Esophagus muscularis mucosa (tissue), 4 donors: Measurements from ENCODE around the gene FBXO4. TPM values are rescaled to one million over a fixed set of nuclear protein-coding genes. Genes with fewer than 3 reads are reported as not detected.
"Not testable (repeated sequence)": the region's sequence is repeated elsewhere in the genome, so short reads cannot be mapped to it uniquely, and the experiment has no call there.

Experiments
- DNase-seq: peaks from one replicate; pipeline ENCODE4 v3.0.0-alpha.2; 2017; ENCODE audit errors: extremely low spot score
- H3K27ac ChIP-seq, 4 donors: fragments of 200-600 bp; sonication (generic); replicated peaks in 1 of 4; 1 replicate in 3 of 4; 2 replicates in 1 of 4; pipeline ENCODE4 v1.5.1; 2016 to 2019; ENCODE audit warnings: mild to moderate bottlenecking in 1 of 4
- H3K27me3 ChIP-seq, 4 donors: fragments of 200-600 bp; sonication (generic); one replicate each; pipeline versions ENCODE4 v1.5.1 to v1.6.0; 2016 to 2019
- H3K36me3 ChIP-seq, 4 donors: fragments of 200-600 bp; sonication (generic); one replicate each; pipeline ENCODE4 v1.5.1; 2016 to 2019
- H3K4me1 ChIP-seq, 4 donors: fragments of 200-600 bp; sonication (generic); one replicate each; pipeline ENCODE4 v1.5.1; 2016 to 2019
- H3K4me3 ChIP-seq, 4 donors: fragments of 200-600 bp; sonication (generic); 1 replicate in 2 of 4; 2 replicates in 2 of 4; pipeline ENCODE4 v1.5.1; 2016 to 2019; ENCODE audit warnings: mild to moderate bottlenecking in 4 of 4, moderate library complexity in 1 of 4
- H3K9me3 ChIP-seq, 4 donors: fragments of 200-600 bp; sonication (generic); 1 replicate in 3 of 4; 2 replicates in 1 of 4; pipeline ENCODE4 v1.5.1; 2016 to 2019
- EP300 ChIP-seq: sonication (generic); formaldehyde crosslinking; IDR thresholded peaks from one replicate; pipeline ENCODE4 v1.6.1; 2017; ENCODE audit warnings: antibody characterized with exemption
- POLR2A ChIP-seq: fragments of 450-650 bp; IDR thresholded peaks from one replicate; pipeline ENCODE4 v1.6.1; 2017; ENCODE audit warnings: antibody characterized with exemption, moderate library complexity, mild to moderate bottlenecking, low read depth
- POLR2AphosphoS5 ChIP-seq, 2 donors: sonication (generic); formaldehyde crosslinking; IDR thresholded peaks; one replicate each; pipeline ENCODE4 v1.6.1; 2017; ENCODE audit warnings: antibody characterized with exemption in 2 of 2
- WGBS: methylation state at CpG from one replicate; pipeline ENCODE4 v1.1.5; 2018; 5-methylcytosine and 5-hydroxymethylcytosine counted together
- intact Hi-C: fragments of 100-400 bp; cut with DNase I; formaldehyde crosslinking; loops from one replicate; pipeline ENCODE4 v1.15.1; 2023
- small RNA-seq, 3 donors: library from RNA; depleted of rRNA; stranded (forward); fragments of <200 nt; gene quantifications; one replicate each; pipeline ENCODE3, GENCODE V24; 2016
- total RNA-seq, 4 donors: library from RNA; depleted of rRNA; stranded (reverse); fragments of >200 nt; gene quantifications; one replicate each; pipeline versions ENCODE4 v1.1.0 to v1.2.1, GENCODE V29; 2016
- TF ChIP-seq, protein P1 (sequence below), 3 experiments: fragments of 200-600 bp in 2 of 3; fragments of 450-650 bp in 1 of 3; sonication (generic) in 2 of 3; IDR thresholded peaks; one replicate each; pipeline ENCODE4 v1.5.1; 2017 to 2019; ENCODE audit warnings: antibody characterized with exemption in 3 of 3, mild to moderate bottlenecking in 2 of 3, moderate library complexity in 1 of 3

FBXO4 gene
- total RNA-seq, 4 donors from 2014 or later = 5.1 to 8.8 (median 7.5) TPM

DNA sequence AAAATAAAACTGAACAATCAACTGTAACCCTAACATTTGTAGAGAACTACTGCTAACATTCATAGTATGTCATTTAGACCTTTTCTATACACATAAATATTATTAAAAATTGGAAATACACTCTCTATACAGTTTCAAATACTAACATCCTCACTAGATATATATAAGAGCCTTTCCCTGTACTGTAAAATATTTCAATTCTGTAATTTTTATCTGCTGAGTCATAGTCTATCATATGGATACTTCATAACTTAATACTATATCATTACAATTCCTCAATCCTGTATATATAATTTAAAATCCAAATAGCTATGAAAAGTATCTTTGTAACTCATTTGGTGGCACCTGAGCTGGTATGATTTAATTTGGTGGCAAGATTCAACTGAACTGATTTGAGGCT lies 55.8 kb downstream of the FBXO4 start:
- Histone ChIP-seq H3K4me1 (no peaks in the 10 kb centered on the region), H3K27ac (no peak overlapping the region), H3K9me3 (no peaks in the 10 kb centered on the region), H3K27me3 (no peaks in the 10 kb centered on the region), H3K4me3 (no peak overlapping the region), H3K36me3 (no peaks in the 10 kb centered on the region)
- intact Hi-C loops = no loop called here
- TF ChIP-seq EP300 (no peak), POLR2AphosphoS5 (IDR thresholded peaks at IDR 0.05) (no peak), POLR2A (no peak)
- TF ChIP-seq, protein P1, sequence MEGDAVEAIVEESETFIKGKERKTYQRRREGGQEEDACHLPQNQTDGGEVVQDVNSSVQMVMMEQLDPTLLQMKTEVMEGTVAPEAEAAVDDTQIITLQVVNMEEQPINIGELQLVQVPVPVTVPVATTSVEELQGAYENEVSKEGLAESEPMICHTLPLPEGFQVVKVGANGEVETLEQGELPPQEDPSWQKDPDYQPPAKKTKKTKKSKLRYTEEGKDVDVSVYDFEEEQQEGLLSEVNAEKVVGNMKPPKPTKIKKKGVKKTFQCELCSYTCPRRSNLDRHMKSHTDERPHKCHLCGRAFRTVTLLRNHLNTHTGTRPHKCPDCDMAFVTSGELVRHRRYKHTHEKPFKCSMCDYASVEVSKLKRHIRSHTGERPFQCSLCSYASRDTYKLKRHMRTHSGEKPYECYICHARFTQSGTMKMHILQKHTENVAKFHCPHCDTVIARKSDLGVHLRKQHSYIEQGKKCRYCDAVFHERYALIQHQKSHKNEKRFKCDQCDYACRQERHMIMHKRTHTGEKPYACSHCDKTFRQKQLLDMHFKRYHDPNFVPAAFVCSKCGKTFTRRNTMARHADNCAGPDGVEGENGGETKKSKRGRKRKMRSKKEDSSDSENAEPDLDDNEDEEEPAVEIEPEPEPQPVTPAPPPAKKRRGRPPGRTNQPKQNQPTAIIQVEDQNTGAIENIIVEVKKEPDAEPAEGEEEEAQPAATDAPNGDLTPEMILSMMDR (IDR thresholded peaks at IDR 0.05) = no peak
- DNase-seq = no peak

DNA sequence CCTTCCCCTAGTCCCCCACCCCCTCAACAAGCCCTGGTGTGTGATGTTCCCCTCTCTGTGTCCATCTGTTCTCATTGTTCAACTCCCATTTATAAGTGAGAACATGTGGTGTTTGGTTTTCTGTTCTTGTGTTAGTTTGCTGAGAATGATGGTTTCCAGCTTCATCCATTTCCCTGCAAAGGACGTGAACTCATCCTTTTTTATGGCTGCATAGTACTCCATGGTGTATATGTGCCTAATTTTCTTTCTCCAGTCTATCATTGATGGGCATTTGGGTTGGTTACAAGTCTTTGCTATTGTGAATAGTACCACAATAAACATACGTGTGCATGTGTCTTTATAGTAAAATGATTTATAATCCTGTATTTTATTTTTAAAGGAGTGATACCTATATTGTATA lies 57.8 kb downstream of the FBXO4 start:
- DNase-seq, H3K4me1 ChIP-seq, H3K9me3 ChIP-seq, H3K4me3 ChIP-seq, H3K27ac ChIP-seq, H3K27me3 ChIP-seq, intact Hi-C loops, H3K36me3 ChIP-seq: not testable (repeated sequence)
- WGBS = 87% methylated on average over 2 of the region's 2 CpGs

DNA sequence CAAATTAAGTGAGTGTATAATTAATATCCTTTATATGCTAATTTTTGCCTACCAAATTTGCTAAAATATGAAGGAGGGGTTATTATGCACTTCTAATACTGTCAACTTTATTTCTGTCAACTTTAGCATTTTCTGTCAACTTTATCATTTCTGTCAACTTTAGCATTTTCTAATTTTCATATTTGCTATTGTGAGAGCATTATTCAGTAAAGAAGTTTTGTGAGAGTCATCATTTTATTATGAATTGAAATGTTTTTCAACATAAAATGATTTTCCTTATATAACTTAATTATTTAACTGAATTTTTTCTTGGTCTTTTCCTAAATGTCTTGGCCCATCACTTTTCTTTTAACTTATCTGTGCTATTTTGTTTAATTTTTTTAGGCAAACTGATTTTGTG lies 58.2 kb downstream of the FBXO4 start:
- H3K4me1 ChIP-seq = no peaks in the 10 kb centered on the region
- no peak overlapping the region for H3K4me3 ChIP-seq
- TF ChIP-seq, protein P1 (IDR thresholded peaks at IDR 0.05) = no peak
- TF ChIP-seq POLR2AphosphoS5 (IDR thresholded peaks at IDR 0.05) (no peak), POLR2A (no peak), EP300 (no peak)
- H3K27me3 ChIP-seq = no peaks in the 10 kb centered on the region
- no peaks in the 10 kb centered on the region for H3K9me3 ChIP-seq
- intact Hi-C loops = no loop called here
- no peak for DNase-seq
- H3K27ac ChIP-seq = no peak overlapping the region
- H3K36me3 ChIP-seq = no peaks in the 10 kb centered on the region

DNA sequence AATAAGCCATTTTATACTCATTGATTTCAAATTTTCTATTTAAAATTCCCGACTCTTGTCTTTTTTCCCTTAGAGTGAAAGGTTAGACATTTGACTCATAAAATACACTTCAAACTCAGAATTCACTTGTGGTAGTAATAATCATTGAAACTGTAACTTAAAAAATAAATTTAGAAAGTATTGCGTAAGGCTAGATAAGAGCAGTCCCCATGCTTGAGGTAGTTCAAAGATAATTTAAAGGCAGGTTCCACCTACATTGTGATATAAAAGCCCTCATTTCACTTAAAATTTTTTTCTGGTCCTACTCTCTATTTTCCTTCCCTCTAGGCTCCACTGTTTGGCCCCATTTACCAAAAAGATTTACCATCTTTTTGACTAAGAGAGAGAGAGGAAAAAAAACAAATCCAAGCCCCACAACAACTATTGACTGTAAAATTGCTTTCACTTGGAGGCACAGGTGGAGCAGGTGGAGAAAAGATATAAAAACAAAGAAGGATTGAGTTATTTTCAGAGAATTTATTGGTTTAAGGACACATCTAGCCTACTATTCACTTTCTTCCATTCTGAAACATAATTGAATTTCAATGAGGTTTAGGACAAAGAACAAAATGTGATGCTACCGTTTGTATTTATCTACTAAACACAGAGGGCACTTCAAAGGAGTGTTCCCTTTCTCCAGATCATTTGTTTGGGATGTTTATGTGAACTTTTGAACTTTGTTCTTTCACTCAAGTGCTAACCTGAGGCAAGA lies 61.0 kb downstream of the FBXO4 start:
- no peak overlapping the region for H3K27ac ChIP-seq

More for the DNA sequence above, 61.0 kb downstream of the FBXO4 start:
- H3K27me3 ChIP-seq = no peaks in the 10 kb centered on the region
- intact Hi-C loops = no loop called here
- H3K36me3 ChIP-seq = no peaks in the 10 kb centered on the region
- no peak for DNase-seq
- H3K9me3 ChIP-seq = no peaks in the 10 kb centered on the region
- H3K4me1 ChIP-seq = no peaks in the 10 kb centered on the region
- WGBS = 78% methylated on average over 3 of the region's 3 CpGs
- H3K4me3 ChIP-seq = no peak overlapping the region
- TF ChIP-seq POLR2AphosphoS5 (IDR thresholded peaks at IDR 0.05) (no peak), EP300 (no peak), POLR2A (no peak)
- TF ChIP-seq, protein P1 (IDR thresholded peaks at IDR 0.05) = no peak

Small RNAs within 50 kb of the gene (small RNA-seq; reads per million reads assigned to genes)
- gene RF00019 = 0 reads per million in 3 donors

Other genes with a start within 250 kb of the FBXO4 start
- gene OXCT1, start 54.9 kb upstream of the FBXO4 start, total RNA-seq = 10 to 100 TPM; 30.8 to 47.6 (median 37.7) TPM
- 10 to 100 TPM; 19.5 to 24.5 (median 20.2) TPM for gene RIMOC1, start 20.9 kb upstream of the FBXO4 start, total RNA-seq